ENCODE results near the gene AQP1.

AQP1 gene

GRCh38 chr7:30907527-30908267 lies 4.0 kb upstream of the AQP1 start:
- no peak for DNase-seq

GRCh38 chr7:30908681-30909080 lies 3.0 kb upstream of the AQP1 start:
- DNase-seq, result no peak

- no peak for DNase-seq
Measured at GRCh38 chr7:30909431-30909830, 2.2 kb upstream of the AQP1 start.

- no peak for DNase-seq
Measured at GRCh38 chr7:30910411-30911073, 1.1 kb upstream of the AQP1 start.

GRCh38 chr7:30911133-30911532 lies 520 bp upstream of the AQP1 start:
- DNase-seq, result no peak

GRCh38 chr7:30912021-30912730 lies 523 bp downstream of the AQP1 start:
- no peak for DNase-seq

- DNase-seq, result no peak
Measured at GRCh38 chr7:30912731-30912985, 1.0 kb downstream of the AQP1 start.

- DNase-seq, result no peak
Measured at GRCh38 chr7:30912986-30913811, 1.5 kb downstream of the AQP1 start.

- DNase-seq, result no peak
Measured at GRCh38 chr7:30913821-30914515, 2.3 kb downstream of the AQP1 start.

- DNase-seq, result no peak
Measured at GRCh38 chr7:30914596-30914995, 2.9 kb downstream of the AQP1 start.

GRCh38 chr7:30915005-30915601 lies 3.5 kb downstream of the AQP1 start:
- no peak for DNase-seq

GRCh38 chr7:30915751-30916150 lies 4.1 kb downstream of the AQP1 start:
- no peak for DNase-seq

GRCh38 chr7:30916255-30916654 lies 4.6 kb downstream of the AQP1 start:
- DNase-seq, result no peak

GRCh38 chr7:30916767-30917166 lies 5.1 kb downstream of the AQP1 start:
- no peak for DNase-seq

- no peak for DNase-seq
Measured at GRCh38 chr7:30917216-30917893, 5.7 kb downstream of the AQP1 start.

GRCh38 chr7:30918676-30919075 lies 7.0 kb downstream of the AQP1 start:
- DNase-seq, result no peak

GRCh38 chr7:30920021-30920583 lies 8.4 kb downstream of the AQP1 start:
- no peak for DNase-seq

- no peak for DNase-seq
Measured at GRCh38 chr7:30920584-30921539, 9.2 kb downstream of the AQP1 start.

GRCh38 chr7:30921540-30922401 lies 10.1 kb downstream of the AQP1 start:
- no peak for DNase-seq
